Stimulated activated naive CD8-positive, alpha-beta T cell treated with anti-CD3 and anti-CD28 coated beads, Interleukin-15, Interleukin-2, amounts not matched to agents 100 ng/mL and 50 ng/mL, for 24 hours (primary cell): Measurements from ENCODE around the gene ELF5.
A peak's percentile ranks its signal among the peaks of the same experiment; 100 is the strongest.

Source experiments
- H3K27ac Mint-ChIP-seq: one replicate; pipeline ENCODE4 v1.8.0; 2021; ENCODE audit warnings: mild to moderate bottlenecking, mixed read lengths
- H3K27me3 Mint-ChIP-seq: one replicate; pipeline ENCODE4 v1.8.0; 2021; ENCODE audit warnings: mixed read lengths
- H3K36me3 Mint-ChIP-seq: one replicate; pipeline ENCODE4 v1.8.0; 2021; ENCODE audit warnings: low read depth, mixed read lengths
- H3K4me1 Mint-ChIP-seq: one replicate; pipeline ENCODE4 v1.8.0; 2021; ENCODE audit warnings: low read depth, mixed read lengths
- H3K4me3 Mint-ChIP-seq: one replicate; pipeline ENCODE4 v1.8.0; 2021; ENCODE audit warnings: mild to moderate bottlenecking, mixed read lengths
- H3K9me3 Mint-ChIP-seq: one replicate; pipeline ENCODE4 v1.8.0; 2021; ENCODE audit warnings: mixed read lengths

Gene ELF5

DNA sequence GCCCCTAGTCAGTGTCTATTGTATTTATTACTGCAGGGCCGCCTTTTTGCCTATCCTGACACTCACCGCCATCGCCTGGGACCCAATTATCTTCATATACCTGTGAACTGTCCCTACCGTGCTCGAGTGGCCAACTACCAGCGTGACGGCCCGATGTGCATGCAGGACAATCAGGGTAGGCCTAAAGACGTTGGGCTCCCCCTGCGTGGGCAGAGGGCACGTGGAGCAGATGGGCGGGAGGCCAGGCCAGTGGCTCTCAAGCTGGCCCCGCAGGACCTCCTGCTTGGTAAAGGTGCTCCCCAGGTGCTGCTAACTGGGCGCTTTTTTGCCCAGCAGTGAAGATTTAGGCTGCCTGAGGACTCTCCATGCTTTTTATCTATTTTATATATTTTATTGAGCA, 52.4 kb downstream of the ELF5 start:
- H3K9me3 Mint-ChIP-seq: peaks cover 3% of the 10 kb centered on the region
- H3K4me1 Mint-ChIP-seq: peaks cover 4% of the 10 kb centered on the region
- H3K4me3 Mint-ChIP-seq: no peak overlapping the region
- no peaks in the 10 kb centered on the region for H3K27me3 Mint-ChIP-seq
- H3K36me3 Mint-ChIP-seq: peaks cover 69% of the 10 kb centered on the region
- no peak overlapping the region for H3K27ac Mint-ChIP-seq

- H3K4me3 Mint-ChIP-seq: no peak overlapping the region
- H3K27ac Mint-ChIP-seq: no peak overlapping the region
- H3K9me3 Mint-ChIP-seq: no peaks in the 10 kb centered on the region
- H3K4me1 Mint-ChIP-seq: peaks cover 4% of the 10 kb centered on the region
- peaks cover 64% of the 10 kb centered on the region for H3K36me3 Mint-ChIP-seq
- no peaks in the 10 kb centered on the region for H3K27me3 Mint-ChIP-seq
Measured at GRCh38 chr11:34460278-34460677, 53.3 kb downstream of the ELF5 start.

DNA sequence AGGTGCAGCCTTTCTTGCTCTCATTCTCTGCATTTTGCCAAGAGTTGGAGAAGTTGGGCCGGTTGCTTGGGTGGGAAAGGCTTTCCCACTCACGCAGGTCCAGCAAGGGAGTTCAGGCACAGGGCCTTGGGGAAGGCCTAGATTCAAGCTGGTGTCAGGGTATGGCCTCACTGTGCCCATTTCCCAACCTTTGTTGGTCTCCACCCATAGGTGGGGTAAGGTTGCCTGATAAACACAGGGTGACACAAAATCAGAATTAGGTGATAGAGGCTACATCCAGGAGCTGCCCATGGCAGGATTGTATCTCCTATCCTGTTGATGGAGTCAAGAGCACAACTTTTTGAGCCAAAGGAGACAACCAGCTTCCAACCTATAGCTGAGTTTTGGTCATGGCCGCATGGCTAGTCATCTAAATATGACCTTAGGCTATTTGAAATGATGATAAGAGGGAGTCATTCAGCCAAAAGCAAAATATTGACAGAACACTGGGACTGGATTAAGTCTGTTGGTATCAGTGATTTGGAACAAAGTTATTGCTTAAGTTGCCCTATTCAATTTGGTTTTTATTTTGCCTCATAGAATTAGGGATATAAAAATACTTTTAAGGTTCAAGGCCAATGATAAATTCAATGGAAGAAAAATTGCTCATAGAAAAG, 54.0 kb downstream of the ELF5 start:
- Mint-ChIP-seq H3K36me3 (peaks cover 60% of the 10 kb centered on the region), H3K27me3 (no peaks in the 10 kb centered on the region), H3K4me1 (peaks cover 3% of the 10 kb centered on the region), H3K9me3 (no peaks in the 10 kb centered on the region), H3K27ac (no peak overlapping the region), H3K4me3 (no peak overlapping the region)

GRCh38 chr11:34458525-34458924, 55.1 kb downstream of the ELF5 start:
- Mint-ChIP-seq H3K9me3 (no peaks in the 10 kb centered on the region), H3K27me3 (no peaks in the 10 kb centered on the region), H3K27ac (no peak overlapping the region), H3K4me1 (no peaks in the 10 kb centered on the region), H3K36me3 (peaks cover 54% of the 10 kb centered on the region), H3K4me3 (no peak overlapping the region)

GRCh38 chr11:34457607-34458006, 56.0 kb downstream of the ELF5 start:
- H3K4me1 Mint-ChIP-seq: no peaks in the 10 kb centered on the region
- peaks cover 52% of the 10 kb centered on the region for H3K36me3 Mint-ChIP-seq
- H3K27me3 Mint-ChIP-seq: no peaks in the 10 kb centered on the region
- no peak overlapping the region for H3K4me3 Mint-ChIP-seq
- H3K27ac Mint-ChIP-seq: no peak overlapping the region
- no peaks in the 10 kb centered on the region for H3K9me3 Mint-ChIP-seq

DNA sequence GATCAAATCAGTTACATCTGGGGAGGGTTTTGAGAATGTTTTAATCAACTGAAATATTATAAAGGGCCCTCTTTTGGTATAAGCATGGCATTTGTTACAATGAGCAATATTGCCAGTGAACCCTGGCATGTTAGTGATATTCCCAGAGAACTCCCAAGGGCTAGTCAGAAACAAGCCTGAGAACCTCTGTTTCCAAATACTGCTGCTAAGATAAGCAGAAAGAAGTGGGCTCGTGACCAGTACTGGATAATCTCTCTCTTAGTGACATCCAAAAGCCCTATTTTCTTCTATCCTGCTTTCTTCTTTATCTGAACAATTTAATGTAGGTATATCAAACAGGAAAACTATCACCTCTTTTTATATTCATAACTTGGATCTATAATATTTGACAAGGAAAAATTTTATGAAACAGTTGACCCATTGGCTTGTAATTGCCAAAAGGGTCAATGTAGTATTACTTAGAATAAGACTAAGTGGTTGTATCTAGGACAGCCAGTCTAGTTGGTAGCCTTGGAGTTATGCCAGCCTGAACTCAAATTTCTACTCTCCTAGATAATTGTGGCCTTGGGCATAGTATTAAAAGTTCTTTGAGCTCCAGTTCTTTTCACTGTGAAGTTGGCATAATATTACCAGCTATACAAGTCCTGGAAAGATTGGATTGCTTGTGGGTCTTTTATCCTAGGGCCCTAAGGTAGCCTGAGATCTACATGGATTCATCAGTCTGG, 59.1 kb downstream of the ELF5 start:
- no peaks in the 10 kb centered on the region for H3K27me3 Mint-ChIP-seq

DNA sequence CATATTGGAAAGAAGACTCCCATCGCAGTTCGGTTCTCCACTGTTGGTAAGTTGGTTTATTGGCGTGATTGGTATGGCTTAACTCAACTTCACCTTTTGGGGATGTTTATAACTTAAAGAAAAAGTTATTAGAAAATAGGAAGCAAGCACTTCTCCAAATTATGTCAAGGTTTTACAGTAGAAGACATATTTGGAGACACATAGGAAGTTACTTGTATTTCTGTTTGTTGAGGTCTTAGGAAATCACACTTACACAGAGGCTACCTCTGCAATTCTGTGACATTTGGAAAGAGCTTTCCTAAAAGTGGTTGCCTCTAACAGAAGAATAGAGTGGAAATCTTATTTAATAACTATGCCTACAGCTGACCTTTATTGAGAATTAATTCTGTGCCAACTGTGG, 62.5 kb downstream of the ELF5 start:
- peaks cover 35% of the 10 kb centered on the region for H3K36me3 Mint-ChIP-seq
- H3K27ac Mint-ChIP-seq: no peak overlapping the region
- no peaks in the 10 kb centered on the region for H3K27me3 Mint-ChIP-seq
- H3K4me3 Mint-ChIP-seq: no peak overlapping the region
- H3K9me3 Mint-ChIP-seq: no peaks in the 10 kb centered on the region
- H3K4me1 Mint-ChIP-seq: peaks cover 30% of the 10 kb centered on the region

More for the DNA sequence above, 59.1 kb downstream of the ELF5 start:
- Mint-ChIP-seq H3K36me3 (peaks cover 44% of the 10 kb centered on the region), H3K27ac (no peak overlapping the region), H3K9me3 (no peaks in the 10 kb centered on the region), H3K4me1 (peaks cover 2% of the 10 kb centered on the region), H3K4me3 (no peak overlapping the region)

DNA sequence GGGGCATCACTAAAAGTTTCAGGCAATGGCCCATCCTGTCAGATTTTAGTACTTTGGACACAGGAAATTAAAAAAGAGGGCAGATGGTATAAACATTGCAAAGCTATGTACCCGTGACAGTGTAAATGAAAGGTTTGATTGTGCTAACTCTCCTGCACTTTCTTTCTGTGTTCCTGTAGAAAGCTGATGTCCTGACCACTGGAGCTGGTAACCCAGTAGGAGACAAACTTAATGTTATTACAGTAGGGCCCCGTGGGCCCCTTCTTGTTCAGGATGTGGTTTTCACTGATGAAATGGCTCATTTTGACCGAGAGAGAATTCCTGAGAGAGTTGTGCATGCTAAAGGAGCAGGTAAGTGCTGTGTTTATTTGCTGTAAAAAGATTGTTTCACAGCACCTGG, 64.6 kb downstream of the ELF5 start:
- Mint-ChIP-seq H3K4me1 (peaks cover 47% of the 10 kb centered on the region), H3K27ac (peak overlapping the region; percentile 11), H3K27me3 (no peaks in the 10 kb centered on the region), H3K9me3 (no peaks in the 10 kb centered on the region), H3K36me3 (peaks cover 31% of the 10 kb centered on the region), H3K4me3 (no peak overlapping the region)

- H3K4me1 Mint-ChIP-seq: peaks cover 53% of the 10 kb centered on the region
- no peak overlapping the region for H3K4me3 Mint-ChIP-seq
- H3K9me3 Mint-ChIP-seq: no peaks in the 10 kb centered on the region
- H3K27me3 Mint-ChIP-seq: no peaks in the 10 kb centered on the region
- H3K27ac Mint-ChIP-seq: peak overlapping the region; percentile 11
- H3K36me3 Mint-ChIP-seq: peaks cover 26% of the 10 kb centered on the region
Measured at GRCh38 chr11:34448223-34448994, 65.2 kb downstream of the ELF5 start.

GRCh38 chr11:34447044-34447443, 66.5 kb downstream of the ELF5 start:
- H3K27me3 Mint-ChIP-seq: no peaks in the 10 kb centered on the region
- H3K4me1 Mint-ChIP-seq: peaks cover 61% of the 10 kb centered on the region
- H3K9me3 Mint-ChIP-seq: no peaks in the 10 kb centered on the region
- no peak overlapping the region for H3K4me3 Mint-ChIP-seq
- H3K27ac Mint-ChIP-seq: no peak overlapping the region
- H3K36me3 Mint-ChIP-seq: peaks cover 21% of the 10 kb centered on the region

- Mint-ChIP-seq H3K36me3 (peaks cover 21% of the 10 kb centered on the region), H3K27me3 (no peaks in the 10 kb centered on the region), H3K27ac (no peak overlapping the region), H3K9me3 (no peaks in the 10 kb centered on the region), H3K4me1 (peaks cover 62% of the 10 kb centered on the region), H3K4me3 (no peak overlapping the region)
Measured at GRCh38 chr11:34446386-34446785, 67.2 kb downstream of the ELF5 start.

- Mint-ChIP-seq H3K27me3 (no peaks in the 10 kb centered on the region), H3K4me3 (no peak overlapping the region), H3K4me1 (peaks cover 66% of the 10 kb centered on the region), H3K9me3 (no peaks in the 10 kb centered on the region), H3K36me3 (peaks cover 21% of the 10 kb centered on the region), H3K27ac (no peak overlapping the region)
Measured at GRCh38 chr11:34445956-34446355, 67.6 kb downstream of the ELF5 start.

DNA sequence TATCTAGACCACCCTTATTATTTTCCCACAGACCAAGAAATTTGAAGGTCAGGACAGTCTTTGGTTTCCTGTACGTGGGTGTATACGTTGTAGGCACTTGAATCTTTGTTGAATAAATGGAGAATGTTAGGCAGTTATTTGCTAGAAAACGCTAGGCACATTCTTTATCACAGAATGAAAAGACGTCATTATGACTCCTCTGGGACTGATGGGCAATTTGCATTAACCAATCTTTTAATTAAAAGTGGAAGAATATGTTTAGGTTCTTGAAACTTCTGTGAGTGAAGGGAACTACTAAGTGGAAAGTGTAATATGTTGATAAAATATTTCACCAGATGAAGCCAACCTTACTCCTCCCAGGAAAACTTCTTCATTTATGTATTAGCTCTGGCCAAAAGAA, 69.2 kb downstream of the ELF5 start:
- Mint-ChIP-seq H3K36me3 (peaks cover 10% of the 10 kb centered on the region), H3K4me1 (peaks cover 77% of the 10 kb centered on the region), H3K9me3 (no peaks in the 10 kb centered on the region), H3K27ac (no peak overlapping the region), H3K4me3 (no peak overlapping the region), H3K27me3 (no peaks in the 10 kb centered on the region)

DNA sequence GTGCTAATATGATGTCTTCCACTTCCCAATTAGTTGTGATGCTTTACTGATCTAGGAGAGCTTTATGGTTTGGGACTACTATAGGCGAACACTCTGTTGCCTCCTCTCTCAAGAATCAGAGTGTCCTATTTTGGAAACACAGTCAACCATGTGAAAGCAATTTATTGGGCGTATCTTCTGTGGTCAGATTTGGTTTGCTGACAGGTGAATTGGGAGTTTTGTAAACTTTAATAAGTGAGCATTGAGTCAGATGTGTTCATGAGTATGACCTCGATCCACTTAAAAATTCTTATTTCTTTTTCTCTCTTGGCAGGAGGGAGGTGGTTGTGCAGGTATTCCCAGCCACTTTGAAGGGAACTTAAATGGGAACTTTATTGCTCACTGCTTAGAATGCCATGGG, 70.5 kb downstream of the ELF5 start:
- no peaks in the 10 kb centered on the region for H3K9me3 Mint-ChIP-seq
- peaks cover 68% of the 10 kb centered on the region for H3K4me1 Mint-ChIP-seq
- no peak overlapping the region for H3K27ac Mint-ChIP-seq
- H3K4me3 Mint-ChIP-seq: no peak overlapping the region
- peaks cover 4% of the 10 kb centered on the region for H3K36me3 Mint-ChIP-seq
- no peaks in the 10 kb centered on the region for H3K27me3 Mint-ChIP-seq

- Mint-ChIP-seq H3K4me1 (peaks cover 63% of the 10 kb centered on the region), H3K27me3 (no peaks in the 10 kb centered on the region), H3K9me3 (no peaks in the 10 kb centered on the region)
Measured at GRCh38 chr11:34441814-34442213, 71.8 kb downstream of the ELF5 start.

More at GRCh38 chr11:34441814-34442213, 71.8 kb downstream of the ELF5 start:
- Mint-ChIP-seq H3K36me3 (no peaks in the 10 kb centered on the region), H3K27ac (no peak overlapping the region), H3K4me3 (no peak overlapping the region)
